Stimulated activated CD4-positive, alpha-beta T cell treated with anti-CD3 and anti-CD28 coated beads, Interleukin-2, amount 100 ng/mL, for 48 hours (primary cell): ENCODE data around the gene MAP3K20.
"Not testable (repeated sequence)": the region's sequence is repeated elsewhere in the genome, so short reads cannot be mapped to it uniquely, and the experiment has no call there.

ENCODE experiments used
- DNase-seq, 2 donors: peaks; one replicate each; pipeline ENCODE4 v3.0.0-alpha.2; 2020

The MAP3K20 gene

DNA sequence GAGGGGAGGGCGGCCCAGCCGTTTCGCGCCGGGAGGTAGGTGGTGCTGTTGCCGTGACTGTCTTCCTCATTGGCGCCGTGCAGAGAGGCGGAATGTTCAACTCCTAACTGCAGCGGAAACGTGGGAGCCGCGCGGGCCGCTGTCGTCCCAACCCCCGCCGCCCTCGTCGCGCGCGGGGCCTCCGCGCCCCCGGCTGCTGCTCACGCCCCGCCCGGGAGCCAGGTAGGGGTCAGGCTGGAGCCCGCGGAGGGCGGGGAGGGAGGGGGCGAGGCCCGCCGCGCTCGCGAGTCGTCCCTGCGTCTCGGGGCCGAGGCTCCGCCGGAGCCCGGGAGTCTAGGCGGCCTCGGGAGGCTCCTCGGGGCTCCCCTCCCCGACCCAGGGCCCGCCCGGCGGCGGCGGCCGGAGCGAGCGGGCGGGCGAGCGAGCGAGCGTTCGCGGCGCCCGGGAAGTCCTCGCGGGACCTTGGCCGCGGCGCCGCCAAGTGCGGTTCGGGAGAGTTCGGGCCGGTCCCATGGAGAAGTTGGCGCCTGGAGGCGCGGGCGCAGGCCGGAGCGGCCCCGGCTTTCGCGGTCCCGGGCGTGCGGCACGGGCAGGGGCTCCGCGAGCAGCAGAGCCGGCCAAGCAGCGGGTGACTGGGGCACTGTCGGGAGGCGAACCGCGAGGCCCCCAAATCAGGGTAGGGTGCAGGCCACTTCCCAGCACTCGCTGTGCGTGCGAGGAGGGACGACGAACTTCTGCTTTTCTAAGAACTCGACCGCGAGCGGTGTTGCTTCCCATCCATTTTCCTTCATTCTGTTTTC lies at the start of gene MAP3K20:
Gene MAP3K20 (plus strand): TSS at position 66 of the 800 bp plus-strand sequence. CDS start 15,186 bp downstream, outside the sequence.
- DNase-seq, result peak; percentile 34 to 35

- DNase-seq, result no peak
Measured at GRCh38 chr2:173026479-173026878, 49.2 kb upstream of the MAP3K20 start.

DNA sequence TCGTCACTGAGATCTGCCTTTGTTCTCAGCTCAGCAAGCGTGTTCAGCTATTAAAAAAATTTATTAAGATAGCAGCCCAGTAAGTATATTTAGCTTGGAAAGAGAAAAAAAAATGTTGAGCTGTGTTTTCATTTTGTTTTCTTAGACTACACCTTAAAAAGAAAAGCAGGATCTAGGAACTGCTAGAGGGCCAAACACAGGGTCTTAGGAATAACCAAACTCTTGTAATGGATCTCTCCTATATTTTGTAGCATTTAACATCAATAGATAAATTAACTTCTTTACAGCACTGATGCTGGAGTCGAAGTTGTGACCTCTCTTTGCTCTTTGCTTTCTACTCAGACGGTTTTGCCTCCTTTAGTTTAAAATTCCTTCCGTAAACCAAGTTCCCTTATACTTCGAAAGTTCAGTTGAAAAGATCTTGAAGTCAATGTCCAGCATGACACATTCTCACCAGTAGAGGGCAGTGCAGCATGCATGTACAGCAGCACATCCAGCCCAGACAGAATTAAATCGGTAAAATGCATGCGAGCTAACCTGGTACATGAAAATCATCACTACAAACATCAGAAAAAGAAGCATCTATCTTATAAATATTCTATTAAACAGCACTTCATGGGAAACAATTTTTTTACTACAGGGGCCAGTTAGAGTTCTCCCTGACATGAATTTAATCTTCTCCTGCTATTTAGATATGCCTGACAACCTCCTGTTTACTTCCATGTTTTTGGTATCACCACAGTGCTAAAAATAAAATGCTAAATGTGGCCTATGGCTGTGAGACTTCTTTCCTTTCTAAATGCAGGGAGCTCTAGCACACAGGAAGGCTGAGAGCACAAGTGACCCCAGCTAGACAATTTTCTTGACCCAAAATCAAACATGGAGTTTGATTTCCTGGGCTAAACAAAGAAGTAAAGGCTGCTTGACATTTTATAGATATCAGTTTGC lies 48.2 kb upstream of the MAP3K20 start:
- DNase-seq, result peak; percentile 74 to 80

GRCh38 chr2:173028141-173028540 lies 47.5 kb upstream of the MAP3K20 start:
- DNase-seq, result no peak

- DNase-seq, result no peak
Measured at GRCh38 chr2:173028671-173029070, 47.0 kb upstream of the MAP3K20 start.

DNA sequence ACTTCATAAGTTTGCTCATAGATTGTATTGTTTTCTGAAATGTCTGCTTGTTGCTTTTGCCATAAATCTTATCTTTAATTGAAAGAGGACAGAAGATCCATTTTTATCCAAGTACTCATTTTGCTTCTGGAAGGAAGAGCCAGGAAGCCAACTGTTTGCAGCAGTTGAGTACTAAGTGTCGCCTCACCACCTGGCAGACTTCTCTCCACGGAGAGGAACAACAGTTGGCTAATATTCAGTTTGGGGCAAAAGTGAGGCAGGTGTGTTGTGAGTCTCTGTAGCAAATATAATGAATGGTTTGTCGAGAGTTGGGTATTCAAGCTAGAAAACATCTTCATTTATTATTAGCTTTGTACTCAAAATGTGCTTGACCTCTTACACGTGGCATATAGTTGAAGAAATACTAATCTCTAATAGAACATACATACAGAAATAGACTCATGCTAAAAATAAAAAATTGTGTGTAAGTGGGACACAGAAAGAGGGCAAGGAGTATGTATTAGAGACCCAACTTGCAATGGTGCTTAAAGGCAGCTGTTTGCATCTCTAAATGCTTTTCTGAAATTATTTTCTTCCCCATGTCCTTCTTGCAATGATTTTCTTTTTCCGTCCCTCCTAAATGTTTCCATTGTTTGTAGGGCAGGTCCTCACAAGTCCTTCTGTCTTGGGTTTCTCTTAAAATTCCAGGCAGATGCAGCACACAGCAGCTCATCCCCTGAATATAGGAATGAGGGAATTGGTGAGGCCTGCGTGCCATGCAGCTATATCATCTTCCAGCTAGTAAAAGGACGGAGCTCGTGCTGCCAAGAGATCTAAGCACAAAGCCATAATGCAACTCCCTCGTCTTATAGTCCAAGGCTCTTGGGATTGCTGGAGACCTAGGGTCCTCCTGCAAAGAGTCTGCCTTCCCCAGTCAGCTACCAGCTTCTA lies 44.8 kb upstream of the MAP3K20 start:
- no peak for DNase-seq

DNA sequence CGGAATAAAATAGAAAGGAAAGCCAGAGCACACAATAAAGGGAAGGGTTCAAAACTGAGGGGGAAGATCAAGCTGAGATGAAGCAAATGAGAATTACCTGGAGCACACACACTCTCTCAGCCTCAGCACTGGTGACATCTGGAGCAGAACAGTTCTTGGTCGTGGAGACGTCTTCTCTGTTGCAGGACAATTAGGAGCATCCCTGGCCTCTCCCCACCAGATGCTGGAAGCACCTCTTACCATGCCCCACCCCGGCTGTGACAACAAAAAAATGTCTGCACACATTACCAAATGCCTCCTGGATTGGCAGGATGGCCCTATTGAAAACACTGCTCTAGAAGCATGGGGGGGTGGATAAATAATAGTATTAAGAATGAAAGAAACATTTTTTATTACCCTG lies 43.6 kb upstream of the MAP3K20 start:
- no peak for DNase-seq

DNA sequence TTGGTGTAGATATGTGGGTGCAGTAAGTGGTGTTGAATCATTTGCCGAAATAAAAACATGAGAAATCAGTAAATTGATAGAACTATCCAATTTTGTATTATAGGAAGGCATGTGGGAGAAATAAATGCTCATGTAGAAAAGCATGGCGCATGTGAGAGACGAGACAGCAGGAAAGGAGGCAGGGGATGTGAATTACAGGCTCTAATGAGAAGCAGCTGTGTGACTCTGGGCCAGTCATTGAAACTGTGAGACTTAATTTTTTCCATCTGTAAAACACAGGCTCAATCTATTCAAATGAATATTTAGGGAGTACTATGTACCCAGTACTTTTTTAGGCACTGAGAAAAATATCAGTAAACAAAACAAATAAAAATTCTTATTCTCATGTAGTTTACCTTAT lies 42.6 kb upstream of the MAP3K20 start:
- DNase-seq, result no peak

DNA sequence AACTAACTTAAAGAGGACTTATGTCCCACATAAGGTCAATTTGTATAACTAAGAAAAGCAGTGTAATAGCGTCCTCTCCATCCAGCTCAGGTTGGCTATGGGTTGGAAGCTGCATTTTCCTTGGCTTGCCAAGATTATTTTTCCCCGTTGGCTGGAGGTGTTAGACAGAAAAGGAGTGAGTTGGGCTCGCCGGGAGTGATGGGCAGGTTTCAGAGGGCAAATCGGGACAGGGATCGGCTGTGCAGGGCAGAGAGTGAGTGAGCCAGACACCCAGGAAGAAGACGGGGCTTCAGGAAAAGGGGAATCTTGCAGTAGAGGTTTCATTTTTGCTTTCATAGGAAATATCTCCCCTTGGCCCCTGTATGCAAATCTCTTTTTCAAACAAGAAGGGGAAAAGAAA lies 41.5 kb upstream of the MAP3K20 start:
- no peak for DNase-seq

GRCh38 chr2:173037245-173038120 lies 38.2 kb upstream of the MAP3K20 start:
- DNase-seq, result no peak

DNA sequence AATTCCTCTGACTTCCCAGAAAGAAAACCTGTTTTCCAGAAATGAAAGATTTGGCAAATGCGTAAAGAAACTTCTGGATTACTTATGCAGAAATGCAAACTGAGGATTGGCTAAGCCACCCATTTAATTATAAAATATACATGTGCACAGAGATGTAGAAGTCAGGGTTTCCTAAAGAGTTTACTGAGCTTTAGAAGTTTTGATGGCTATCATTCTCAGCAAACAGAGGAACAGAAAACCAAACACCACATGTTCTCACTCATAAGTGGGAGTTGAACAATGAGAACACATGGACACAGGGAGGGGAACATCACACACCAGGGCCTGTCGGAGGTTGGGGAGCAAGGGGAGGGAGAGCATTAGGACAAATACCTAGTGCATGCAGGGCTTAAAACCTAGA lies 37.4 kb upstream of the MAP3K20 start:
- not testable (repeated sequence) for DNase-seq

DNA sequence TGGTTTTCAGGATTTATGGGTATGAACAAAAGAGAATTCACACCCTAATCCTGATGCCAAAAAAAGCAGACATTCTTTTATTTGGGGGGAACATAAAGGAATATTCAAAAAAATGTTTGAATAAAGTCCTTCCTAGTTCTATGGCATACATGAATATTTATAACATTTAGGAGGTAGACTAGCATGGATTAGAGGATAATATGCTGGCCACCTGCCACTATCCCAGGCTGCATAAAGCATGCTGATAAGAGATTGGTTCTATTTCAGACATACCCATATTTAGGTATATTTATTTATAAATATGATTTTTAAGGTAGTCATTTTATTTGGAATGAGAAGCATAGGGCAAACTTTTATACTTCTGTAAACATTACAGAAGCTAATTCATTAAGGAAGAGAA lies 34.9 kb upstream of the MAP3K20 start:
- DNase-seq, result no peak

GRCh38 chr2:173043476-173043875 lies 32.2 kb upstream of the MAP3K20 start:
- no peak for DNase-seq

DNA sequence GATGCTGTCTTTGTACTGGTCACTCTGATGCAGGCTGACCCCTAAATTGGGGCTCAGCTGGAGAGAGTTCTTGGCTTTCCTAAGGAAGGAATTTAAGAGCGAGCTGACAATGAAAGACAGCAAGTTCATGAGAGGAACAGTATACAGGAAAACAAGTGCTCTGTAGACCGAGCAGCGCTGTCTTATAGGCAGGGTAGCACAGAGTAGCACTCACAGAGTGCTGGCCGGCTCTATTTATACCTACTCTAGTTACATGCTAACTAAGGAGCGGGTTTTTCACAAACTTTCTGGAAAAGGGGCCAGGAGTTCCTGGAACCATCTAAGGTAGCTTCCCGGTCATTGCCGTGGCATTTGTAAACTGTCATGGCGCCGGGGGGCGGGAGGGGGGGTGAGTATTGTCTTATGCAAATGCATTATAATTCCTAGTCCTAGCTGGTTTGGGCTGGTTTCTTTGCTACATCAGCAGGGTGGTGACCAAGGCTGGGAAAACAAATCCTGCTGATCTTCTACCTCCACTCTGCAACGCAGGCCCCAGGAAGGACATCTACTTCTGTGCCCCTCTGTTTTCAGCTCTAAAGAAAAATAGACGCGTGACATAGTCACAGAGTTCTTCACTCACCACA lies 31.6 kb upstream of the MAP3K20 start:
- DNase-seq, result no peak

- no peak for DNase-seq
Measured at GRCh38 chr2:173044686-173045085, 31.0 kb upstream of the MAP3K20 start.

- no peak for DNase-seq
Measured at GRCh38 chr2:173045181-173045580, 30.5 kb upstream of the MAP3K20 start.

DNA sequence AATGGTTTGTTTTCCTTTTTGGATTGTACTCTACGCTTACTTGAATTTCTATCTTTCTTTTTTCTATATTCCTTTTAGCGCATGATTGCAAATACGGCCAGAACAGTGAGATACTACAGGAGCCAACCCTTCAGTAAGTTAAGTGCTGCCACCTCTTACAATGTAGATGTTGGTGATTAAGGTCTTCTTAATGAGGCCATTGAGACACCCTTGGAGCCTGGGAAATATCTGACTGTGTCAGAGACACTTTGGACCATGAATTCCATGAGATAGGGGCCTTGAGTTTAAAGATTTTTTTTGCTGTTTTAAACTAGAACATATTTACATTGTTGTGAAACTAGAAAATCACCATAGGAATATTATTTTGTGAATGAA lies 27.1 kb upstream of the MAP3K20 start:
- no peak for DNase-seq

- DNase-seq, result peak; percentile 22 to 26
Measured at GRCh38 chr2:173048897-173049661, 26.6 kb upstream of the MAP3K20 start.

GRCh38 chr2:173049831-173050230 lies 25.8 kb upstream of the MAP3K20 start:
- no peak for DNase-seq

DNA sequence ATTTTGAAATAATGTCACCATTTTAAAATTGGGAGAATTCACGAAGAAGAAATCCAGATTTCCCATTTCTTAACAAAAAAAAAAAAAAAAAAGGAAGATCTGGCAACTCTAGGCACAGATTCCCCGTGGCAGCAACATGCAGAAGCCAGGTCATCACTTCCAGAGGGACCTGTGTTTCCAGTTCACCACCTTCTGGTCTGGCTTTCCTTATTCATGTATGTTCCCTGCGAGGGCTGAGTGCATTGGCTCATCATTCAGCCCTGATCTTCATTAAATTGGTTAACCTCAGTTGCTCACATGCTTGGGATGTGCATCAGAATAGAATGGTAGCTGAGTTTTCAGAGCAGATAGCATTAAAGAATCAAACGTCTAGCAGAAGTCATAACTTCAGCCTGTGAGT lies 25.0 kb upstream of the MAP3K20 start:
- DNase-seq, result no peak
